Vagina (tissue), 2 donors: ENCODE measurements around the gene DTD1.

ENCODE experiments used
- POLR2A ChIP-seq, 2 donors: fragments of 450-650 bp; IDR thresholded peaks; one replicate each; pipeline ENCODE4 v1.6.1; 2017; ENCODE audit warnings: antibody characterized with exemption in 2 of 2, mild to moderate bottlenecking in 2 of 2, moderate library complexity in 2 of 2
- POLR2AphosphoS5 ChIP-seq, 2 donors: sonication (generic); formaldehyde crosslinking; IDR thresholded peaks; one replicate each; pipeline ENCODE4 v1.9.0; 2017; ENCODE audit warnings: antibody characterized with exemption in 2 of 2, mild to moderate bottlenecking in 2 of 2, low read depth in 1 of 2; ENCODE audit not compliant: insufficient read depth in 1 of 2
- TF ChIP-seq, protein P1 (sequence below), 3 experiments: fragments of 450-650 bp in 2 of 3; fragments of 200-600 bp in 1 of 3; sonication (generic) in 1 of 3; IDR thresholded peaks; one replicate each; pipeline ENCODE4 v1.5.1; 2017 to 2019; ENCODE audit warnings: antibody characterized with exemption in 3 of 3, mild to moderate bottlenecking in 2 of 3, moderate library complexity in 2 of 3

DNA sequence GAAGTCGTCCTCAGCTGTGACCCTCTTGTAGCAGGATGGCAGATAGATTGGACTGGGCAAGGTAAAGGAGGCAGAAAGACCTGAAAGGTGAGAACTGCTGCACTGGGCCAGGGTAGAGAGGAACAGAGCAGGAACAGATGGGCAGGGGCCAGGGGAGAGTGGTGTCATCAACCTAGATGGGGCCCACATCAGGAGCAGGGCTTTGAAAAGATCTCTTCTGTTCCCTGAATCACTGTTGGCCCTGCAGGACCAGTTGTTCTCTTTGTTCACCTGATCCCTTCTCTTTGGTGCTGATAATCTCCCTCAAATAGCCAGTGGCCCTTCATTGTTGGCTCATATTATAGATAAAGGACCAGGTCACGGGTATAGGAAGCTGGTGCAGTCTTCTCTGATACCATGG lies 59.9 kb downstream of the DTD1 start:
- TF ChIP-seq, protein P1, sequence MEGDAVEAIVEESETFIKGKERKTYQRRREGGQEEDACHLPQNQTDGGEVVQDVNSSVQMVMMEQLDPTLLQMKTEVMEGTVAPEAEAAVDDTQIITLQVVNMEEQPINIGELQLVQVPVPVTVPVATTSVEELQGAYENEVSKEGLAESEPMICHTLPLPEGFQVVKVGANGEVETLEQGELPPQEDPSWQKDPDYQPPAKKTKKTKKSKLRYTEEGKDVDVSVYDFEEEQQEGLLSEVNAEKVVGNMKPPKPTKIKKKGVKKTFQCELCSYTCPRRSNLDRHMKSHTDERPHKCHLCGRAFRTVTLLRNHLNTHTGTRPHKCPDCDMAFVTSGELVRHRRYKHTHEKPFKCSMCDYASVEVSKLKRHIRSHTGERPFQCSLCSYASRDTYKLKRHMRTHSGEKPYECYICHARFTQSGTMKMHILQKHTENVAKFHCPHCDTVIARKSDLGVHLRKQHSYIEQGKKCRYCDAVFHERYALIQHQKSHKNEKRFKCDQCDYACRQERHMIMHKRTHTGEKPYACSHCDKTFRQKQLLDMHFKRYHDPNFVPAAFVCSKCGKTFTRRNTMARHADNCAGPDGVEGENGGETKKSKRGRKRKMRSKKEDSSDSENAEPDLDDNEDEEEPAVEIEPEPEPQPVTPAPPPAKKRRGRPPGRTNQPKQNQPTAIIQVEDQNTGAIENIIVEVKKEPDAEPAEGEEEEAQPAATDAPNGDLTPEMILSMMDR (IDR thresholded peaks at IDR 0.05), result no peak
- TF ChIP-seq POLR2AphosphoS5 (IDR thresholded peaks at IDR 0.05; ENCODE audit: insufficient read depth in 1 of 2, low read depth in 1 of 2), result no peak
- no peak for TF ChIP-seq POLR2A (IDR thresholded peaks at IDR 0.05)
